Gastrocnemius medialis (tissue), 4 donors: ENCODE measurements around the gene EPHX1. TPM values are rescaled to one million over a fixed set of nuclear protein-coding genes. Genes with fewer than 3 reads are reported as not detected.

Experiments used
- ATAC-seq, 2 donors: fragments of 150-250 bp; one replicate each; pipeline ENCODE4 v1.9.1; 2016
- DNase-seq, 2 donors: peaks; one replicate each; pipeline ENCODE4 v3.0.0-alpha.2; 2019
- H3K27ac ChIP-seq, 4 donors: fragments of 200-600 bp; sonication (generic); 1 replicate in 1 of 4; 2 replicates in 3 of 4; pipeline ENCODE4 v1.5.1; 2016 to 2018; ENCODE audit warnings: mild to moderate bottlenecking in 2 of 4, moderate library complexity in 1 of 4
- H3K27me3 ChIP-seq, 3 donors: fragments of 200-600 bp; sonication (generic) in 2 of 3; 1 replicate in 1 of 3; 2 replicates in 2 of 3; pipeline versions ENCODE4 v1.5.1 to v1.6.0; 2016 to 2019; ENCODE audit warnings: mild to moderate bottlenecking in 1 of 3, moderate library complexity in 1 of 3
- H3K36me3 ChIP-seq, 2 donors: fragments of 200-600 bp; sonication (generic) in 1 of 2; one replicate each; pipeline ENCODE4 v1.5.1; 2017 to 2018
- H3K4me1 ChIP-seq, 2 donors: fragments of 200-600 bp; sonication (generic) in 1 of 2; one replicate each; pipeline ENCODE4 v1.5.1; 2016 to 2017; ENCODE audit warnings: mild to moderate bottlenecking in 2 of 2
- H3K4me3 ChIP-seq, 4 donors: fragments of 200-600 bp; sonication (generic) in 3 of 4; 1 replicate in 1 of 4; 2 replicates in 3 of 4; pipeline ENCODE4 v1.5.1; 2016 to 2019; ENCODE audit warnings: mild to moderate bottlenecking in 2 of 4
- H3K9me3 ChIP-seq, 3 donors: fragments of 200-600 bp; sonication (generic) in 2 of 3; 1 replicate in 1 of 3; 2 replicates in 2 of 3; pipeline ENCODE4 v1.5.1; 2016 to 2019
- CTCF ChIP-seq, 5 experiments: fragments of 450-650 bp in 3 of 5; fragments of 200-600 bp in 2 of 5; sonication (generic) in 2 of 5; IDR thresholded peaks in 4 of 5; conservative IDR thresholded peaks in 1 of 5; 1 replicate in 4 of 5; 2 replicates in 1 of 5; pipeline ENCODE4 v1.5.1; 2016 to 2019; ENCODE audit warnings: antibody characterized with exemption in 5 of 5, mild to moderate bottlenecking in 3 of 5, moderate library complexity in 3 of 5
- POLR2A ChIP-seq, 2 donors: fragments of 450-650 bp; IDR thresholded peaks; one replicate each; pipeline ENCODE4 v1.6.1; 2017; ENCODE audit warnings: antibody characterized with exemption in 2 of 2, mild to moderate bottlenecking in 2 of 2, moderate library complexity in 2 of 2
- in situ Hi-C, 4 donors: fragments of 200-750 bp; cut with MboI; loops; one replicate each; pipeline versions ENCODE4 v1.15.0 to v1.8.0; 2017; ENCODE audit warnings: low sequenced_read_pairs in 4 of 4
- intact Hi-C: fragments of 100-400 bp; cut with DNase I; formaldehyde crosslinking; loops from one replicate; pipeline ENCODE4 v1.15.1; 2023; ENCODE audit warnings: low total_unique reads
- total RNA-seq, 4 donors: library from RNA; depleted of rRNA; stranded (reverse); fragments of >200 nt; gene quantifications; one replicate each; pipeline versions ENCODE4 v1.1.0 to v1.2.3, GENCODE V29; 2016

Gene EPHX1
- total RNA-seq, 4 donors from 2014 or later, result 65.7 to 155 (median 108) TPM

- no peak overlapping the region for H3K4me3 ChIP-seq
- DNase-seq (no peak), ATAC-seq (no peak)
- in situ Hi-C loops, result no loop called here
- H3K27me3 ChIP-seq, result no peaks in the 10 kb centered on the region
- intact Hi-C loops, result no loop called here
- H3K36me3 ChIP-seq, result peaks cover 0 to 63% of the 10 kb centered on the region in 2 donors
- no peaks in the 10 kb centered on the region for H3K9me3 ChIP-seq
- no peak for TF ChIP-seq POLR2A (IDR thresholded peaks at IDR 0.05)
- TF ChIP-seq CTCF (IDR thresholded peaks at IDR 0.05 in 4 of 5, conservative IDR thresholded peaks at IDR 0.05 in 1 of 5), result no peak
- peaks cover 4 to 10% of the 10 kb centered on the region in 2 donors for H3K4me1 ChIP-seq
- no peak overlapping the region for H3K27ac ChIP-seq
Observed at GRCh38 chr1:225872075-225872430, 62.1 kb downstream of the EPHX1 start.

DNA sequence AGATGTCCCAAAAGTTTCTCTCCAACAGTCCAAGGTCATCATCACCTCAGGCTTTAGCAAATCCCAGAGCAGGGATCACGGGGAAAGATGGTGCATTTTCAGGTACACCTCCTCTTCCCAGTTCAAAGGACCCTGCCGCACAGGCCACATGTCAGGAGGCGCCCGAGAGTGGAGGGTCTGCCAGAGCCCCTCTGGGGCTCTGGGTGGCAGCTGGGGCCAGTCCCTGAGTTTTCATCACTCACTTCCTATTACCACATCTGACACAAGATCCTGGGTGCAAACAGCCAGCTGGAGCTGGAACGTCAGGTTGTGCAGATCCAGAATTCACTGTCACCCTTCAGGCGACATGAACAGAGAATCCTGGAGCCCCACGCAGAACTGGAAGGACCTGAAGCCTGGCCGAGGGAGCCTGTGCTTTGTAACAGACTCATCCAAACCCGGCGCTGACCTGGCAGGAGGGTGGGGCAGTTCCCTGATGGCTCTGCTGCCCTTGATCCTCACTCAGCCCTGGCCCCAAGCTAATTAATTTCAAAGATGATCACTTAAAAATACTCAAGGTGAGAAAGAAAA lies 63.4 kb downstream of the EPHX1 start:
- Histone ChIP-seq H3K27ac (no peak overlapping the region), H3K9me3 (no peaks in the 10 kb centered on the region), H3K4me3 (no peak overlapping the region), H3K36me3 (peaks cover 0 to 50% of the 10 kb centered on the region in 2 donors), H3K27me3 (no peaks in the 10 kb centered on the region), H3K4me1 (peaks cover 17 to 23% of the 10 kb centered on the region in 2 donors)
- TF ChIP-seq POLR2A (IDR thresholded peaks at IDR 0.05) (no peak), CTCF (IDR thresholded peaks at IDR 0.05 in 4 of 5, conservative IDR thresholded peaks at IDR 0.05 in 1 of 5) (no peak)
- in situ Hi-C loops (no loop called here), intact Hi-C loops (no loop called here)
- ATAC-seq, result no peak
- DNase-seq, result no peak

- Histone ChIP-seq H3K9me3 (no peaks in the 10 kb centered on the region), H3K27me3 (no peaks in the 10 kb centered on the region), H3K4me3 (no peak overlapping the region), H3K4me1 (peaks cover 28 to 34% of the 10 kb centered on the region in 2 donors), H3K27ac (no peak overlapping the region), H3K36me3 (peaks cover 0 to 41% of the 10 kb centered on the region in 2 donors)
- no peak for DNase-seq
- TF ChIP-seq CTCF (IDR thresholded peaks at IDR 0.05 in 4 of 5, conservative IDR thresholded peaks at IDR 0.05 in 1 of 5) (no peak), POLR2A (IDR thresholded peaks at IDR 0.05) (no peak)
- no peak for ATAC-seq
- intact Hi-C loops, result no loop called here
- in situ Hi-C loops, result no loop called here
Observed at GRCh38 chr1:225874431-225874830, 64.5 kb downstream of the EPHX1 start.

DNA sequence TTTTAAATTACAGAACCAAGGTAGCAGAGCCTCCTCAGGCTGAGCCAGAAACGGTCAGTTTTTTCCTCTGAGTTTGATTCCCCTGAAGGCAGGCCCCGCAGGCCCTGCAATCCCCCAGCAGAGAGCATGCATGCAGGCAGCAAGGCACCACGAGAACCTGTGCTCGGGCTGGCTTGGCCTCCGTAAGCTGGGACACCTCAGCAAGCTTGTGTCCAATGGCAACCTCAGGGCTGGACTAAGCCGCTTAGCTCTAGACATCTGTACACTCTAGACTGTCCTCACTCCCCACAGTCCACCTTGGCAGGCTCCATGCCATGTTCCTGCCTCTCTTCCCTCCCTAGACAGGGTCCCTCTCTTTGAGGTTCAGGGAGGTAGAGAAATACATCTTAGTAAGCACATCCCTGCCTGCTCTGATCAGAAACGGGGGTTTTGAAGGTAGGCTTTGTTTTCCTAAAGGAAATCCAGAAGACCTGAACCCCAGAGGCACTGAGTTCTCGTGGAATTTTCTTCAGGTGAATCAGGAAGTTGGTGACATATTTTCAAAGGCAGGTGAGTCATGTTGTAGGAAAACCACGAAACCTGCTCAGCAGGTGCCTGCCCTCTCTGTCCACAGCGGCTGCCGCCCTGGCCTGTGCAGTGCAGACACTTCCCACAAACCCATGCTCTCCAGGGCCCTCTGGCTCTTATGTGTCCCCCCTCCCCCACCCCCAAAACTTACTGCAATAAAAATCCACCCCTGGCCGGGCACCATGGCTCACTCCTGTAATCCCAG lies 65.3 kb downstream of the EPHX1 start:
- in situ Hi-C loops (no loop called here), intact Hi-C loops (loop anchor here (5.0 kb wide), 3 partner anchors 33 to 223 kb away; partner anchors contain the start of gene ENAH)
- DNase-seq (no peak), ATAC-seq (no peak)
- TF ChIP-seq CTCF (IDR thresholded peaks at IDR 0.05 in 4 of 5, conservative IDR thresholded peaks at IDR 0.05 in 1 of 5) (no peak), POLR2A (IDR thresholded peaks at IDR 0.05) (no peak)
- H3K27me3 ChIP-seq, result no peaks in the 10 kb centered on the region
- H3K4me3 ChIP-seq, result no peak overlapping the region
- peaks cover 36 to 42% of the 10 kb centered on the region in 2 donors for H3K4me1 ChIP-seq
- H3K27ac ChIP-seq, result no peak overlapping the region
- H3K9me3 ChIP-seq, result no peaks in the 10 kb centered on the region
- peaks cover 0 to 37% of the 10 kb centered on the region in 2 donors for H3K36me3 ChIP-seq
